HepG2 (cell line): Measurements from ENCODE around the gene CLDN7. TPM values are rescaled to one million over a fixed set of nuclear protein-coding genes. Genes with fewer than 3 reads are reported as not detected.

ENCODE experiments used
- KAT7 ChIP-seq: IDR thresholded peaks from 2 replicates; pipeline ENCODE4 v1.6.1; 2018; ENCODE audit warnings: borderline replicate concordance, missing compliant biosample characterization
- MTA1 ChIP-seq: sonication (generic); formaldehyde crosslinking; IDR thresholded peaks from 2 replicates; pipeline ENCODE4 v1.4.0; 2020; ENCODE audit warnings: missing genetic modification reagents, mild to moderate bottlenecking, borderline replicate concordance
- NR2C2 ChIP-seq: sonication (generic); formaldehyde crosslinking; IDR thresholded peaks from 2 replicates; pipeline ENCODE4 v1.4.0; 2020; ENCODE audit warnings: missing genetic modification reagents, mild to moderate bottlenecking, moderate library complexity, borderline replicate concordance
- NR2F2 ChIP-seq: IDR thresholded peaks from 2 replicates; pipeline ENCODE4 v1.6.1; 2012; ENCODE audit warnings: low read depth, inconsistent platforms, borderline replicate concordance
- SIN3B ChIP-seq: fragments of 150-350 bp; IDR thresholded peaks from 2 replicates; pipeline ENCODE4 v1.6.1; 2014; ENCODE audit warnings: low read length
- SKI ChIP-seq: fragments of 450-650 bp; IDR thresholded peaks from one replicate; pipeline ENCODE4 v1.6.1; 2018; ENCODE audit warnings: mild to moderate bottlenecking; ENCODE audit not compliant: partially characterized antibody
- SOX6 ChIP-seq, 2 experiments: fragments of 450-650 bp in 1 of 2; sonication (generic) in 1 of 2; formaldehyde crosslinking in 1 of 2; IDR thresholded peaks; 2 replicates each; pipeline versions ENCODE4 v1.4.0 to v1.6.1; 2017 to 2020; ENCODE audit warnings: antibody characterized with exemption in 1 of 2, mild to moderate bottlenecking in 1 of 2, missing genetic modification reagents in 1 of 2
- SYNCRIP ChIP-seq: fragments of 200-400 bp; formaldehyde crosslinking; IDR thresholded peaks from 2 replicates; pipeline ENCODE4 v1.6.1; 2018; ENCODE audit warnings: mild to moderate bottlenecking, low read depth, low read length; ENCODE audit not compliant: insufficient read depth
- ZC3H4 ChIP-seq: sonication (generic); formaldehyde crosslinking; IDR thresholded peaks from 2 replicates; pipeline ENCODE4 v1.4.0; 2020; ENCODE audit warnings: missing genetic modification reagents, borderline replicate concordance
- ZNF124 ChIP-seq: sonication (generic); formaldehyde crosslinking; IDR thresholded peaks from 2 replicates; pipeline ENCODE4 v1.4.0; 2020; ENCODE audit warnings: missing genetic modification reagents
- ZNF24 ChIP-seq: fragments of 450-650 bp; IDR thresholded peaks from 2 replicates; pipeline ENCODE4 v1.6.1; 2017; ENCODE audit warnings: antibody characterized with exemption, mild to moderate bottlenecking
- ZNF432 ChIP-seq: sonication (generic); formaldehyde crosslinking; IDR thresholded peaks from 2 replicates; pipeline ENCODE4 v1.5.0; 2020; ENCODE audit warnings: missing genetic modification reagents, mild to moderate bottlenecking, borderline replicate concordance
- ZNF557 ChIP-seq: sonication (generic); formaldehyde crosslinking; IDR thresholded peaks from 2 replicates; pipeline ENCODE4 v1.4.0; 2020; ENCODE audit warnings: missing genetic modification reagents
- ZNF558 ChIP-seq: sonication (generic); formaldehyde crosslinking; IDR thresholded peaks from 2 replicates; pipeline ENCODE4 v1.9.0; 2022; ENCODE audit warnings: mild to moderate bottlenecking, missing genetic modification reagents, borderline replicate concordance
- polyA plus RNA-seq, 8 experiments: library from polyadenylated mRNA; depleted of rRNA in 3 of 8; stranded (reverse) in 7 of 8; unstranded in 1 of 8; fragments of >200 nt; fragmentation: Illumina TruSeq in 4 of 8; extraction: Trizol in 4 of 8; gene quantifications; 2 replicates each; pipeline versions ENCODE4 v1.2.1 to v1.2.3, GENCODE V29; 2011 to 2016; ENCODE audit warnings: low read depth in 4 of 8, missing spikeins in 1 of 8, mixed read lengths in 1 of 8; ENCODE audit not compliant: insufficient read depth in 1 of 8
- total RNA-seq, 5 experiments: library from RNA; depleted of rRNA; stranded (reverse); fragments of >200 nt; fragmentation: Illumina TruSeq; extraction: Trizol; gene quantifications; 2 replicates each; pipeline ENCODE4 v1.2.3, GENCODE V29; 2016; ENCODE audit warnings: low read depth in 1 of 5
- TF ChIP-seq, protein P1 (sequence below): sonication (generic); formaldehyde crosslinking; IDR thresholded peaks from 2 replicates; pipeline ENCODE4 v1.5.1; 2020; ENCODE audit warnings: missing genetic modification reagents, mild to moderate bottlenecking, borderline replicate concordance
- TF ChIP-seq, protein P2 (sequence below): sonication (generic); formaldehyde crosslinking; conservative IDR thresholded peaks from 2 replicates; pipeline ENCODE4 v1.4.0; 2020; ENCODE audit warnings: missing genetic modification reagents
- TF ChIP-seq, protein P3 (sequence below), 2 experiments: fragments of 450-650 bp in 1 of 2; sonication (generic) in 1 of 2; formaldehyde crosslinking in 1 of 2; IDR thresholded peaks; 2 replicates each; pipeline versions ENCODE4 v1.6.1 to v1.8.0; 2016 to 2022; ENCODE audit warnings: antibody characterized with exemption in 1 of 2, mild to moderate bottlenecking in 1 of 2, missing genetic modification reagents in 1 of 2

CLDN7 gene
- total and polyA plus RNA-seq, 2 of the 13 experiments (the other 11 are each of a cell fraction or from before 2014, with no cell fraction given) = not detected

DNA sequence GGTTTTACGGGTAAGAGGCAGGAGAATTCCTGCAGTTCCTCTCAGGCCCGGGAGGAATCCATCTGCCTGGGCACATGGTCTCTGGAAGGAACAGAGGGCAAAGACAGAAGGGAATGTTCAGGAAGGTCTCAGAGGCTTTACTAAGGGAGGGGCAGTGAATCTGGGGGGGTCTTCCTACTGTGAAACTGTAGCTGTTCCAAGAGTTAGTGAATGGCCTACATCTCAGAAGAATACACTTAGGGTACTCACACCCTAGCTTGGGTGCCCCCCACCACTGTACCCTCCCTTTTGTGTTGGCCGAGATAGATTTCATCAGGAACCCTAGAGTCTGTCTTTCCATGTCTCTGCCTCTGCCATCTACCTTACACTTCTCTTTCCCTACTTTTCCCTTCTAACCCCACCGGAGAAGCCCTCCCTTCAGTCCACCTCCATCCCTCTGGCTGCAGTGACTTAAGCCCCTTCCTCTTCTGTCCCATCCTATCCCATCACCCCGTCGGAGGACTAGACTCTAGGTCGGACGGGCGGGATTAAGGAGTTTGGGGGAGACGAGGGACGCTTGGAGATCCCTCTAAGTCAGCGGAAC is 43.0 kb downstream of the CLDN7 start (continued):
- TF ChIP-seq, protein P1, sequence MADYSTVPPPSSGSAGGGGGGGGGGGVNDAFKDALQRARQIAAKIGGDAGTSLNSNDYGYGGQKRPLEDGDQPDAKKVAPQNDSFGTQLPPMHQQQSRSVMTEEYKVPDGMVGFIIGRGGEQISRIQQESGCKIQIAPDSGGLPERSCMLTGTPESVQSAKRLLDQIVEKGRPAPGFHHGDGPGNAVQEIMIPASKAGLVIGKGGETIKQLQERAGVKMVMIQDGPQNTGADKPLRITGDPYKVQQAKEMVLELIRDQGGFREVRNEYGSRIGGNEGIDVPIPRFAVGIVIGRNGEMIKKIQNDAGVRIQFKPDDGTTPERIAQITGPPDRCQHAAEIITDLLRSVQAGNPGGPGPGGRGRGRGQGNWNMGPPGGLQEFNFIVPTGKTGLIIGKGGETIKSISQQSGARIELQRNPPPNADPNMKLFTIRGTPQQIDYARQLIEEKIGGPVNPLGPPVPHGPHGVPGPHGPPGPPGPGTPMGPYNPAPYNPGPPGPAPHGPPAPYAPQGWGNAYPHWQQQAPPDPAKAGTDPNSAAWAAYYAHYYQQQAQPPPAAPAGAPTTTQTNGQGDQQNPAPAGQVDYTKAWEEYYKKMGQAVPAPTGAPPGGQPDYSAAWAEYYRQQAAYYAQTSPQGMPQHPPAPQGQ (CRISPR knock-in tag) = no peak
- TF ChIP-seq ZNF432 (CRISPR knock-in tag) = no peak
- TF ChIP-seq SIN3B = no peak
- TF ChIP-seq ZNF24 = no peak
- TF ChIP-seq SYNCRIP = no peak
- TF ChIP-seq SOX6 (IDR thresholded peaks at IDR 0.05) = no peak
- no peak for TF ChIP-seq SOX6 (CRISPR knock-in tag; IDR thresholded peaks at IDR 0.05)
- TF ChIP-seq ZC3H4 (CRISPR knock-in tag) = no peak
- TF ChIP-seq ZNF557 (CRISPR knock-in tag) = 0 out of 2 replicates have a peak, but pooled peaks have one; percentile 32
- TF ChIP-seq NR2F2 = peak; percentile 10; the same call in 1 of the 2 replicates
- no peak for TF ChIP-seq NR2C2 (CRISPR knock-in tag)
- TF ChIP-seq, protein P2, sequence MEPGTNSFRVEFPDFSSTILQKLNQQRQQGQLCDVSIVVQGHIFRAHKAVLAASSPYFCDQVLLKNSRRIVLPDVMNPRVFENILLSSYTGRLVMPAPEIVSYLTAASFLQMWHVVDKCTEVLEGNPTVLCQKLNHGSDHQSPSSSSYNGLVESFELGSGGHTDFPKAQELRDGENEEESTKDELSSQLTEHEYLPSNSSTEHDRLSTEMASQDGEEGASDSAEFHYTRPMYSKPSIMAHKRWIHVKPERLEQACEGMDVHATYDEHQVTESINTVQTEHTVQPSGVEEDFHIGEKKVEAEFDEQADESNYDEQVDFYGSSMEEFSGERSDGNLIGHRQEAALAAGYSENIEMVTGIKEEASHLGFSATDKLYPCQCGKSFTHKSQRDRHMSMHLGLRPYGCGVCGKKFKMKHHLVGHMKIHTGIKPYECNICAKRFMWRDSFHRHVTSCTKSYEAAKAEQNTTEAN (CRISPR knock-in tag) = peak; percentile 57
- no peak for TF ChIP-seq ZNF558 (CRISPR knock-in tag)
- no peak for TF ChIP-seq MTA1
- TF ChIP-seq SKI = no peak
- TF ChIP-seq, protein P3, sequence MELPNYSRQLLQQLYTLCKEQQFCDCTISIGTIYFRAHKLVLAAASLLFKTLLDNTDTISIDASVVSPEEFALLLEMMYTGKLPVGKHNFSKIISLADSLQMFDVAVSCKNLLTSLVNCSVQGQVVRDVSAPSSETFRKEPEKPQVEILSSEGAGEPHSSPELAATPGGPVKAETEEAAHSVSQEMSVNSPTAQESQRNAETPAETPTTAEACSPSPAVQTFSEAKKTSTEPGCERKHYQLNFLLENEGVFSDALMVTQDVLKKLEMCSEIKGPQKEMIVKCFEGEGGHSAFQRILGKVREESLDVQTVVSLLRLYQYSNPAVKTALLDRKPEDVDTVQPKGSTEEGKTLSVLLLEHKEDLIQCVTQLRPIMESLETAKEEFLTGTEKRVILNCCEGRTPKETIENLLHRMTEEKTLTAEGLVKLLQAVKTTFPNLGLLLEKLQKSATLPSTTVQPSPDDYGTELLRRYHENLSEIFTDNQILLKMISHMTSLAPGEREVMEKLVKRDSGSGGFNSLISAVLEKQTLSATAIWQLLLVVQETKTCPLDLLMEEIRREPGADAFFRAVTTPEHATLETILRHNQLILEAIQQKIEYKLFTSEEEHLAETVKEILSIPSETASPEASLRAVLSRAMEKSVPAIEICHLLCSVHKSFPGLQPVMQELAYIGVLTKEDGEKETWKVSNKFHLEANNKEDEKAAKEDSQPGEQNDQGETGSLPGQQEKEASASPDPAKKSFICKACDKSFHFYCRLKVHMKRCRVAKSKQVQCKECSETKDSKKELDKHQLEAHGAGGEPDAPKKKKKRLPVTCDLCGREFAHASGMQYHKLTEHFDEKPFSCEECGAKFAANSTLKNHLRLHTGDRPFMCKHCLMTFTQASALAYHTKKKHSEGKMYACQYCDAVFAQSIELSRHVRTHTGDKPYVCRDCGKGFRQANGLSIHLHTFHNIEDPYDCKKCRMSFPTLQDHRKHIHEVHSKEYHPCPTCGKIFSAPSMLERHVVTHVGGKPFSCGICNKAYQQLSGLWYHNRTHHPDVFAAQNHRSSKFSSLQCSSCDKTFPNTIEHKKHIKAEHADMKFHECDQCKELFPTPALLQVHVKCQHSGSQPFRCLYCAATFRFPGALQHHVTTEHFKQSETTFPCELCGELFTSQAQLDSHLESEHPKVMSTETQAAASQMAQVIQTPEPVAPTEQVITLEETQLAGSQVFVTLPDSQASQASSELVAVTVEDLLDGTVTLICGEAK (IDR thresholded peaks at IDR 0.05) = no peak
- TF ChIP-seq, protein P3 (CRISPR knock-in tag; IDR thresholded peaks at IDR 0.05) = no peak
- no peak for TF ChIP-seq KAT7 (CRISPR knock-in tag)
- 0 out of 2 replicates have a peak, but pooled peaks have one; percentile 37 for TF ChIP-seq ZNF124 (CRISPR knock-in tag)
